HG03378 (cell line): ENCODE measurements around the gene IDH1.
"Not testable (repeated sequence)": the region's sequence is repeated elsewhere in the genome, so short reads cannot be mapped to it uniquely, and the experiment has no call there.

ENCODE experiments used
- ATAC-seq: cut with Tn5 transposase; IDR thresholded peaks from one replicate; pipeline ENCODE4 v1.9.1; 2021; ENCODE audit warnings: mild to moderate bottlenecking, moderate library complexity; ENCODE audit not compliant: unreplicated experiment

Gene IDH1

GRCh38 chr2:208222351-208222750, 32.5 kb downstream of the IDH1 start:
- ATAC-seq, result no peak

GRCh38 chr2:208221873-208222272, 33.0 kb downstream of the IDH1 start:
- not testable (repeated sequence) for ATAC-seq

- ATAC-seq, result no peak
These were observed 44.0 kb downstream of the IDH1 start for GRCh38 chr2:208210688-208211451.

- ATAC-seq, result no peak
These were observed 46.4 kb downstream of the IDH1 start for GRCh38 chr2:208208335-208209085.

GRCh38 chr2:208207769-208208168, 47.1 kb downstream of the IDH1 start:
- no peak for ATAC-seq

GRCh38 chr2:208204166-208204565, 50.7 kb downstream of the IDH1 start:
- ATAC-seq, result no peak

GRCh38 chr2:208195531-208195930, 59.3 kb downstream of the IDH1 start:
- ATAC-seq, result no peak

GRCh38 chr2:208192611-208193236, 62.1 kb downstream of the IDH1 start:
- ATAC-seq, result no peak

- no peak for ATAC-seq
These were observed 64.9 kb downstream of the IDH1 start, which contains the start of gene C2orf80 for GRCh38 chr2:208189810-208190503. Gene C2orf80, minus strand, starts transcription at chr2:208190030. Its CDS starts 3,044 bp downstream, at chr2:208186986.

- no peak for ATAC-seq
These were observed 65.6 kb downstream of the IDH1 start for GRCh38 chr2:208189069-208189809.

- ATAC-seq, result no peak
These were observed 68.0 kb downstream of the IDH1 start for GRCh38 chr2:208186893-208187292.

GRCh38 chr2:208186465-208186864, 68.4 kb downstream of the IDH1 start:
- no peak for ATAC-seq
